HepG2 (cell line): ENCODE data around the gene MS4A6A. TPM values are rescaled to one million over a fixed set of nuclear protein-coding genes. Genes with fewer than 3 reads are reported as not detected.

ENCODE experiments used
- ATAC-seq: fragments of 200-7000 bp; cut with Tn5 transposase; 3 replicates; pipeline ENCODE4 v1.9.1; 2020; ENCODE audit warnings: mild to moderate bottlenecking, moderate library complexity
- BruUV-seq: library from RNA; stranded (reverse); fragments of 400-500 nt; replicated peaks from 2 replicates; lab custom pipeline; 2021; lab: Mats Ljungman, UMichigan
- CTCF ChIA-PET: fragments of 300-600 bp; formaldehyde crosslinking; extraction: SDS; loops from one replicate; lab custom pipeline; 2021; ENCODE audit warnings: low total read pairs, inconsistent platforms, low intra/inter-chr PET ratio; lab: Yijun Ruan, JAX
- POLR2A ChIA-PET: fragments of 350-600 bp; sonication (Branson Sonifier 250); formaldehyde crosslinking; loops from one replicate; lab custom pipeline; 2020; ENCODE audit warnings: antibody characterized with exemption, inconsistent platforms; lab: Yijun Ruan, JAX
- DNase-seq: peaks from one replicate; pipeline ENCODE4 v3.0.0-alpha.2; 2015; ENCODE audit warnings: low spot score
- FAIRE-seq: peaks from 3 replicates; lab custom pipeline; 2011; peaks lifted over from hg19 to GRCh38; lab: Jason Lieb, UNC
- H2AFZ ChIP-seq: one replicate; pipeline ENCODE4 v1.6.1; 2011; ENCODE audit warnings: low read length, inconsistent platforms
- H3K27ac ChIP-seq: fragments of 300-600 bp; 3 replicates; pipeline ENCODE4 v1.8.0; 2011; ENCODE audit warnings: mixed run types, mild to moderate bottlenecking, mixed read lengths, low read length, inconsistent platforms; ENCODE audit not compliant: insufficient read depth; ENCODE audit errors: extremely low read length
- H3K27me3 ChIP-seq, 2 experiments: fragments of 200-600 bp in 1 of 2; 2 replicates in 1 of 2; 3 replicates in 1 of 2; pipeline versions ENCODE4 v1.6.0 to v1.8.0; 2011; ENCODE audit warnings: low read length in 2 of 2, mild to moderate bottlenecking in 2 of 2, moderate library complexity in 2 of 2, inconsistent platforms in 1 of 2; ENCODE audit not compliant: insufficient read depth in 2 of 2, control insufficient read depth in 1 of 2
- H3K36me3 ChIP-seq, 2 experiments: fragments of 200-600 bp in 1 of 2; replicated peaks in 1 of 2; 2 replicates in 1 of 2; 3 replicates in 1 of 2; pipeline versions ENCODE4 v1.5.1 to v1.8.0; 2011; ENCODE audit warnings: low read length in 2 of 2, inconsistent platforms in 1 of 2; ENCODE audit not compliant: insufficient read depth in 2 of 2, control insufficient read depth in 1 of 2
- H3K4me1 ChIP-seq: 2 replicates; pipeline ENCODE4 v1.5.1; 2012; ENCODE audit warnings: low read length, inconsistent platforms; ENCODE audit not compliant: insufficient read depth
- H3K4me2 ChIP-seq: 2 replicates; pipeline ENCODE4 v1.6.0; 2011; ENCODE audit warnings: low read depth, low read length, inconsistent platforms
- H3K4me3 ChIP-seq, 3 experiments: fragments of 200-600 bp in 1 of 3; sonication (generic), shearing (Covaris generic) in 1 of 3; replicated peaks in 1 of 3; 2 replicates each; pipeline ENCODE4 v1.5.1; 2011 to 2016; ENCODE audit warnings: low read length in 3 of 3, inconsistent platforms in 2 of 3, low read depth in 2 of 3, mild to moderate bottlenecking in 2 of 3, control low read depth in 1 of 3, mixed read lengths in 1 of 3; ENCODE audit not compliant: insufficient read depth in 1 of 3
- H3K79me2 ChIP-seq: one replicate; pipeline ENCODE4 v1.6.1; 2011; ENCODE audit warnings: low read length, inconsistent platforms; ENCODE audit not compliant: insufficient read depth
- H3K9ac ChIP-seq: 2 replicates; pipeline ENCODE4 v1.6.0; 2011; ENCODE audit warnings: mild to moderate bottlenecking, low read depth, low read length, inconsistent platforms; ENCODE audit not compliant: insufficient read depth
- H3K9me3 ChIP-seq: 2 replicates; pipeline ENCODE4 v1.5.1; 2012; ENCODE audit warnings: mild to moderate bottlenecking, low read length
- H4K20me1 ChIP-seq: 2 replicates; pipeline ENCODE4 v1.6.0; 2011; ENCODE audit warnings: inconsistent platforms, mild to moderate bottlenecking, low read length, moderate library complexity; ENCODE audit not compliant: insufficient read depth
- HHEX ChIP-seq: IDR thresholded peaks from 2 replicates; pipeline ENCODE4 v1.6.1; 2016; ENCODE audit warnings: control low read depth
- NCOR1 ChIP-seq: fragments of 200-600 bp; sonication (generic); IDR thresholded peaks from 2 replicates; pipeline ENCODE4 v1.7.0; 2017; ENCODE audit warnings: antibody characterized with exemption, low read length, borderline replicate concordance
- NR3C1 ChIP-seq: sonication (generic); formaldehyde crosslinking; IDR thresholded peaks from 2 replicates; pipeline ENCODE4 v1.4.0; 2020; ENCODE audit warnings: missing genetic modification reagents
- ZBTB26 ChIP-seq: IDR thresholded peaks from 2 replicates; pipeline ENCODE4 v1.6.1; 2016; ENCODE audit warnings: missing compliant biosample characterization, missing genetic modification reagents, borderline replicate concordance
- ZNF317 ChIP-seq: sonication (generic); formaldehyde crosslinking; IDR thresholded peaks from 2 replicates; pipeline ENCODE4 v1.5.0; 2020; ENCODE audit warnings: mild to moderate bottlenecking, missing genetic modification reagents
- ZNF598 ChIP-seq: sonication (generic); formaldehyde crosslinking; IDR thresholded peaks from 2 replicates; pipeline ENCODE4 v1.5.1; 2020; ENCODE audit warnings: mild to moderate bottlenecking, missing genetic modification reagents, borderline replicate concordance
- ZNF790 ChIP-seq: sonication (generic); formaldehyde crosslinking; IDR thresholded peaks from 2 replicates; pipeline ENCODE4 v1.8.0; 2022; ENCODE audit warnings: missing genetic modification reagents, mild to moderate bottlenecking, borderline replicate concordance
- WGBS: methylation state at CpG from one replicate; pipeline ENCODE4 v1.1.6; 2017; ENCODE audit warnings: low lambda C conversion rate; 5-methylcytosine and 5-hydroxymethylcytosine counted together
- in situ Hi-C: cut with HindIII; loops from 2 replicates; pipeline ENCODE4 v1.10.0; 2017; ENCODE audit warnings: low pct_unique_long_range_greater_than_20kb; ENCODE audit not compliant: extremely low pct_ligation_motif_present
- intact Hi-C: fragments of 100-400 bp; cut with micrococcal nuclease; formaldehyde crosslinking; loops from one replicate; pipeline ENCODE4 v1.10.0; 2022; ENCODE audit not compliant: unreplicated experiment
- polyA plus RNA-seq, 8 experiments: library from polyadenylated mRNA; depleted of rRNA in 3 of 8; stranded (reverse) in 7 of 8; unstranded in 1 of 8; fragments of >200 nt; fragmentation: Illumina TruSeq in 4 of 8; extraction: Trizol in 4 of 8; gene quantifications; 2 replicates each; pipeline versions ENCODE4 v1.2.1 to v1.2.3, GENCODE V29; 2011 to 2016; ENCODE audit warnings: low read depth in 4 of 8, missing spikeins in 1 of 8, mixed read lengths in 1 of 8; ENCODE audit not compliant: insufficient read depth in 1 of 8
- total RNA-seq, 5 experiments: library from RNA; depleted of rRNA; stranded (reverse); fragments of >200 nt; fragmentation: Illumina TruSeq; extraction: Trizol; gene quantifications; 2 replicates each; pipeline ENCODE4 v1.2.3, GENCODE V29; 2016; ENCODE audit warnings: low read depth in 1 of 5
- TF ChIP-seq, protein P1 (sequence below): sonication (generic); formaldehyde crosslinking; conservative IDR thresholded peaks from 2 replicates; pipeline ENCODE4 v1.4.0; 2020; ENCODE audit warnings: missing genetic modification reagents

MS4A6A gene
- total and polyA plus RNA-seq, 2 of the 13 experiments (the other 11 are each of a cell fraction or from before 2014, with no cell fraction given), result not detected

DNA sequence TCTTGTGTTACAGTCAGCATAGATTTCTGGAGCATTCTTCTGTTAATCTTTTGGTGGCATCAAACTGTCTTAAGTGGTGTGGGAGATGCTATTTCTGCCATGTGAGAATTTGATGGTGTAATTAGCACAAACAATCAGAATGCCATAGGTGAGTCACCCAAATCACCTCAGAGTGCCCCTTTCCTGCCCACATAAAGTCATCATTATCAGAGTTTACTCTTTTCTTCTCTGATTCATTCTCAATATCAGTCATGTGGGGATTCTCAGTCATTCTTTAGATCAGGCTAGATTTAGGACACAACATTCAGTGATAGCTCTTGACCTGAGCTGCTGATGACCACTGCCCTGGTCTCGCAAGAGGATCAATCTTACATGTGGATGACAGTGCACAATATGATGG is 23.7 kb upstream of the MS4A6A start:
- FAIRE-seq, result no peak
- in situ Hi-C loops (no loop called here), intact Hi-C loops (no loop called here)
- Histone ChIP-seq H3K4me3 (no peak overlapping the region), H3K27ac (no peak overlapping the region), H2AFZ (no peak overlapping the region), H3K9me3 (no peaks in the 10 kb centered on the region), H3K79me2 (no peaks in the 10 kb centered on the region), H3K27me3 (no peaks in the 10 kb centered on the region), H3K4me2 (no peak overlapping the region), H3K9ac (no peak overlapping the region), H3K4me1 (no peaks in the 10 kb centered on the region), H3K36me3 (no peaks in the 10 kb centered on the region), H4K20me1 (no peaks in the 10 kb centered on the region)
- POLR2A ChIA-PET, result no interaction called here
- no peak for TF ChIP-seq ZNF598 (CRISPR knock-in tag)
- TF ChIP-seq NCOR1, result no peak
- TF ChIP-seq ZNF790 (CRISPR knock-in tag), result no peak
- TF ChIP-seq HHEX (CRISPR knock-in tag), result no peak
- TF ChIP-seq, protein P1, sequence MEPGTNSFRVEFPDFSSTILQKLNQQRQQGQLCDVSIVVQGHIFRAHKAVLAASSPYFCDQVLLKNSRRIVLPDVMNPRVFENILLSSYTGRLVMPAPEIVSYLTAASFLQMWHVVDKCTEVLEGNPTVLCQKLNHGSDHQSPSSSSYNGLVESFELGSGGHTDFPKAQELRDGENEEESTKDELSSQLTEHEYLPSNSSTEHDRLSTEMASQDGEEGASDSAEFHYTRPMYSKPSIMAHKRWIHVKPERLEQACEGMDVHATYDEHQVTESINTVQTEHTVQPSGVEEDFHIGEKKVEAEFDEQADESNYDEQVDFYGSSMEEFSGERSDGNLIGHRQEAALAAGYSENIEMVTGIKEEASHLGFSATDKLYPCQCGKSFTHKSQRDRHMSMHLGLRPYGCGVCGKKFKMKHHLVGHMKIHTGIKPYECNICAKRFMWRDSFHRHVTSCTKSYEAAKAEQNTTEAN (CRISPR knock-in tag), result no peak
- no peak for TF ChIP-seq NR3C1 (CRISPR knock-in tag)
- TF ChIP-seq ZBTB26 (CRISPR knock-in tag), result no peak
- no peak for TF ChIP-seq ZNF317 (CRISPR knock-in tag)
- CTCF ChIA-PET, result no interaction called here
- WGBS, result 0% methylated on average over 1 of the region's 1 CpG
- DNase-seq, result no peak
- no TSS peak for BruUV-seq
- no peak for ATAC-seq
